CD4-positive, CD25-positive, alpha-beta regulatory T cell (primary cell): ENCODE measurements around the gene MRPL41. TPM values are rescaled to one million over a fixed set of nuclear protein-coding genes. Genes with fewer than 3 reads are reported as not detected.

Experiments used
- ATAC-seq, 2 donors: fragments of 150-1000 bp; cut with Tn5 transposase; one replicate each; pipeline ENCODE4 v1.10.0; 2021; ENCODE audit warnings: low read depth in 2 of 2, moderate number of reproducible peaks in 2 of 2, moderate library complexity in 1 of 2
- DNase-seq, 3 donors: peaks; one replicate each; pipeline versions ENCODE4 v3.0.0 to v3.0.0-alpha.2; 2012 to 2022; ENCODE audit warnings: mixed read lengths in 1 of 3
- H3K27ac ChIP-seq: one replicate; pipeline ENCODE4 v1.7.0; 2013; ENCODE audit warnings: mild to moderate bottlenecking, low read length; ENCODE audit not compliant: insufficient read depth, poor library complexity, severe bottlenecking
- H3K27me3 ChIP-seq: one replicate; pipeline ENCODE4 v1.7.0; 2013; ENCODE audit warnings: low read length; ENCODE audit not compliant: control insufficient read depth, insufficient read depth
- H3K36me3 ChIP-seq: one replicate; pipeline ENCODE4 v1.7.0; 2013; ENCODE audit warnings: mild to moderate bottlenecking, low read length, moderate library complexity; ENCODE audit not compliant: control insufficient read depth, insufficient read depth
- H3K4me1 ChIP-seq: 2 replicates; pipeline ENCODE4 v1.7.0; 2013; ENCODE audit warnings: mild to moderate bottlenecking, low read length; ENCODE audit not compliant: insufficient read depth, control insufficient read depth, poor library complexity, severe bottlenecking
- H3K4me3 ChIP-seq: one replicate; pipeline ENCODE4 v1.7.0; 2013; ENCODE audit warnings: low read depth, mild to moderate bottlenecking, low read length, moderate library complexity
- H3K9me3 ChIP-seq, 2 experiments: 1 replicate in 1 of 2; 2 replicates in 1 of 2; pipeline ENCODE4 v1.7.0; 2013; ENCODE audit warnings: low read length in 2 of 2, mild to moderate bottlenecking in 1 of 2, moderate library complexity in 1 of 2; ENCODE audit not compliant: control insufficient read depth in 2 of 2
- H3K27ac Mint-ChIP-seq, 3 donors: one replicate each; pipeline ENCODE4 v1.8.0; 2020 to 2022; ENCODE audit warnings: mild to moderate bottlenecking in 3 of 3, mixed read lengths in 3 of 3, moderate library complexity in 2 of 3
- H3K27me3 Mint-ChIP-seq: one replicate; pipeline ENCODE4 v1.8.0; 2022; ENCODE audit warnings: mild to moderate bottlenecking, mixed read lengths
- H3K36me3 Mint-ChIP-seq: one replicate; pipeline ENCODE4 v1.8.0; 2020; ENCODE audit warnings: mixed read lengths
- H3K4me1 Mint-ChIP-seq, 4 donors: one replicate each; pipeline ENCODE4 v1.8.0; 2020 to 2022; ENCODE audit warnings: mixed read lengths in 4 of 4, mild to moderate bottlenecking in 1 of 4
- H3K4me3 Mint-ChIP-seq, 4 donors: one replicate each; pipeline ENCODE4 v1.8.0; 2020 to 2022; ENCODE audit warnings: mild to moderate bottlenecking in 4 of 4, mixed read lengths in 4 of 4, moderate library complexity in 3 of 4
- H3K9me3 Mint-ChIP-seq, 7 donors: one replicate each; pipeline ENCODE4 v1.8.0; 2020 to 2022; ENCODE audit warnings: mixed read lengths in 7 of 7, mild to moderate bottlenecking in 3 of 7, moderate library complexity in 2 of 7
- polyA plus RNA-seq, 4 donors: library from polyadenylated mRNA; unstranded; fragments of 300-500 nt; fragmentation: Illumina TruSeq; gene quantifications; one replicate each; pipeline ENCODE4 v1.2.3, GENCODE V29; 2021
- total RNA-seq: library from RNA; stranded (reverse); gene quantifications from one replicate; pipeline ENCODE4 v1.2.3, GENCODE V29; 2022

Gene MRPL41
- total RNA-seq (64.3 TPM), polyA plus RNA-seq (10 to 100 TPM; 38.1 to 61.1 (median 43.6) TPM)

- Mint-ChIP-seq H3K27me3 (no peaks in the 10 kb centered on the region), H3K4me3 (peak within 1 kb of the TSS; percentile 85 to 90 (median 86)), H3K9me3 (peaks cover 0 to 2% (median 0%) of the 10 kb centered on the region in 7 donors), H3K4me1 (peaks cover 0 to 26% (median 12%) of the 10 kb centered on the region in 4 donors), H3K27ac (peak within 1 kb of the TSS; percentile 85 to 92 (median 85)), H3K36me3 (peaks cover 9% of the 10 kb centered on the region)
- Histone ChIP-seq H3K27ac (peak within 1 kb of the TSS; percentile 76), H3K9me3 (no peaks in the 10 kb centered on the region), H3K36me3 (peaks cover 12% of the 10 kb centered on the region), H3K4me3 (peak within 1 kb of the TSS; percentile 57), H3K4me1 (peaks cover 15% of the 10 kb centered on the region), H3K27me3 (no peaks in the 10 kb centered on the region)
- peak; percentile 79 to 92 (median 84) for DNase-seq
- ATAC-seq, result peak; percentile 91 to 92
Observed at GRCh38 chr9:137551264-137552021, at the start of gene MRPL41. MRPL41 (plus strand) TSS chr9:137551879; CDS start chr9:137552082, 203 bp downstream.

- Histone ChIP-seq H3K9me3 (no peaks in the 10 kb centered on the region), H3K27me3 (no peaks in the 10 kb centered on the region), H3K4me3 (no peak overlapping the region), H3K36me3 (no peaks in the 10 kb centered on the region), H3K4me1 (no peaks in the 10 kb centered on the region), H3K27ac (no peak overlapping the region)
- H3K4me1 Mint-ChIP-seq, result peaks cover 0 to 5% (median 0%) of the 10 kb centered on the region in 4 donors
- peak overlapping the region in 1 of 4 donors; percentile 50 for H3K4me3 Mint-ChIP-seq
- no peaks in the 10 kb centered on the region for H3K36me3 Mint-ChIP-seq
- peak overlapping the region; percentile 29 to 93 (median 65) for H3K27ac Mint-ChIP-seq
- H3K9me3 Mint-ChIP-seq, result peaks cover 0 to 3% (median 0%) of the 10 kb centered on the region in 7 donors
- H3K27me3 Mint-ChIP-seq, result no peaks in the 10 kb centered on the region
- ATAC-seq (no peak), DNase-seq (no peak)
Observed at GRCh38 chr9:137502008-137502911, 49.4 kb upstream of the MRPL41 start.

GRCh38 chr9:137504432-137504777 is 47.3 kb upstream of the MRPL41 start:
- no peak overlapping the region for H3K4me3 Mint-ChIP-seq
- H3K9me3 Mint-ChIP-seq, result peaks cover 0 to 3% (median 0%) of the 10 kb centered on the region in 7 donors
- peaks cover 0 to 5% (median 0%) of the 10 kb centered on the region in 4 donors for H3K4me1 Mint-ChIP-seq
- no peak for DNase-seq
- no peak overlapping the region for H3K27ac ChIP-seq
- no peak overlapping the region for H3K27ac Mint-ChIP-seq
- H3K27me3 Mint-ChIP-seq, result no peaks in the 10 kb centered on the region
- no peaks in the 10 kb centered on the region for H3K36me3 Mint-ChIP-seq
- no peaks in the 10 kb centered on the region for H3K36me3 ChIP-seq
- ATAC-seq, result no peak
- H3K4me3 ChIP-seq, result no peak overlapping the region
- H3K9me3 ChIP-seq, result no peaks in the 10 kb centered on the region
- no peaks in the 10 kb centered on the region for H3K4me1 ChIP-seq
- H3K27me3 ChIP-seq, result no peaks in the 10 kb centered on the region

GRCh38 chr9:137505421-137506140 is 46.1 kb upstream of the MRPL41 start:
- no peak for DNase-seq
- no peaks in the 10 kb centered on the region for H3K27me3 Mint-ChIP-seq
- no peak for ATAC-seq
- no peak overlapping the region for H3K27ac Mint-ChIP-seq
- no peaks in the 10 kb centered on the region for H3K9me3 ChIP-seq
- H3K36me3 Mint-ChIP-seq, result no peaks in the 10 kb centered on the region
- no peaks in the 10 kb centered on the region for H3K36me3 ChIP-seq
- H3K9me3 Mint-ChIP-seq, result peaks cover 0 to 3% (median 0%) of the 10 kb centered on the region in 7 donors
- no peak overlapping the region for H3K4me3 Mint-ChIP-seq
- no peaks in the 10 kb centered on the region for H3K27me3 ChIP-seq
- H3K4me1 Mint-ChIP-seq, result peaks cover 0 to 5% (median 0%) of the 10 kb centered on the region in 4 donors
- no peak overlapping the region for H3K4me3 ChIP-seq
- no peaks in the 10 kb centered on the region for H3K4me1 ChIP-seq
- no peak overlapping the region for H3K27ac ChIP-seq

- Histone ChIP-seq H3K27ac (no peak overlapping the region), H3K4me3 (no peak overlapping the region), H3K9me3 (no peaks in the 10 kb centered on the region), H3K27me3 (no peaks in the 10 kb centered on the region), H3K4me1 (no peaks in the 10 kb centered on the region), H3K36me3 (no peaks in the 10 kb centered on the region)
- Mint-ChIP-seq H3K27ac (no peak overlapping the region), H3K9me3 (peaks cover 0 to 3% (median 0%) of the 10 kb centered on the region in 7 donors), H3K27me3 (no peaks in the 10 kb centered on the region), H3K4me1 (peaks cover 0 to 5% (median 0%) of the 10 kb centered on the region in 4 donors), H3K4me3 (no peak overlapping the region), H3K36me3 (no peaks in the 10 kb centered on the region)
- ATAC-seq, result no peak
- DNase-seq, result no peak
Observed at GRCh38 chr9:137506274-137506673, 45.4 kb upstream of the MRPL41 start.

- H3K27me3 ChIP-seq, result no peaks in the 10 kb centered on the region
- Mint-ChIP-seq H3K27ac (no peak overlapping the region), H3K36me3 (no peaks in the 10 kb centered on the region), H3K4me1 (peaks cover 0 to 6% (median 0%) of the 10 kb centered on the region in 4 donors), H3K9me3 (peaks cover 0 to 3% (median 0%) of the 10 kb centered on the region in 7 donors), H3K27me3 (no peaks in the 10 kb centered on the region), H3K4me3 (no peak overlapping the region)
- H3K4me1 ChIP-seq, result no peaks in the 10 kb centered on the region
- H3K27ac ChIP-seq, result no peak overlapping the region
- H3K4me3 ChIP-seq, result no peak overlapping the region
- no peaks in the 10 kb centered on the region for H3K36me3 ChIP-seq
- ATAC-seq, result no peak
- no peaks in the 10 kb centered on the region for H3K9me3 ChIP-seq
- no peak for DNase-seq
Observed at GRCh38 chr9:137506702-137507171, 44.9 kb upstream of the MRPL41 start.

GRCh38 chr9:137509198-137509597 is 42.5 kb upstream of the MRPL41 start:
- Histone ChIP-seq H3K4me1 (no peaks in the 10 kb centered on the region), H3K36me3 (no peaks in the 10 kb centered on the region), H3K27ac (no peak overlapping the region), H3K4me3 (no peak overlapping the region), H3K9me3 (no peaks in the 10 kb centered on the region), H3K27me3 (no peaks in the 10 kb centered on the region)
- Mint-ChIP-seq H3K27ac (peak overlapping the region in 1 of 3 donors; percentile 62), H3K4me1 (peaks cover 0 to 7% (median 2%) of the 10 kb centered on the region in 4 donors), H3K36me3 (no peaks in the 10 kb centered on the region), H3K9me3 (no peaks in the 10 kb centered on the region), H3K27me3 (no peaks in the 10 kb centered on the region), H3K4me3 (no peak overlapping the region)
- ATAC-seq (no peak), DNase-seq (no peak)
